Hepatocyte (in vitro differentiated cells): Measurements from ENCODE around the gene CDC14B. TPM values are rescaled to one million over a fixed set of nuclear protein-coding genes. Genes with fewer than 3 reads are reported as not detected.
"Not testable (repeated sequence)": the region's sequence is repeated elsewhere in the genome, so short reads cannot be mapped to it uniquely, and the experiment has no call there.

ENCODE experiments used
- DNase-seq: peaks from one replicate; pipeline ENCODE4 v3.0.0-alpha.2; 2016; ENCODE audit warnings: low spot score
- H2AFZ ChIP-seq: fragments of 200-600 bp; sonication (generic); 2 replicates; pipeline ENCODE4 v1.6.0; 2016; ENCODE audit warnings: antibody characterized with exemption, mild to moderate bottlenecking
- H3K27ac ChIP-seq: fragments of 200-600 bp; sonication (generic); 2 replicates; pipeline ENCODE4 v1.5.1; 2016; ENCODE audit warnings: mild to moderate bottlenecking
- H3K27me3 ChIP-seq: fragments of 200-600 bp; sonication (generic); 2 replicates; pipeline ENCODE4 v1.6.1; 2016
- H3K36me3 ChIP-seq: fragments of 200-600 bp; sonication (generic); replicated peaks from 2 replicates; pipeline ENCODE4 v1.5.1; 2016; ENCODE audit warnings: low read depth; ENCODE audit not compliant: insufficient read depth
- H3K4me1 ChIP-seq: fragments of 200-600 bp; sonication (generic); 2 replicates; pipeline ENCODE4 v1.5.1; 2016; ENCODE audit warnings: mild to moderate bottlenecking, moderate library complexity; ENCODE audit not compliant: insufficient read depth
- H3K4me2 ChIP-seq: fragments of 200-600 bp; sonication (generic); 2 replicates; pipeline ENCODE4 v1.6.0; 2016
- H3K4me3 ChIP-seq: fragments of 200-600 bp; sonication (generic); 2 replicates; pipeline ENCODE4 v1.5.1; 2016; ENCODE audit warnings: mild to moderate bottlenecking
- H3K79me2 ChIP-seq: fragments of 200-600 bp; sonication (generic); 2 replicates; pipeline ENCODE4 v1.6.0; 2017; ENCODE audit warnings: mild to moderate bottlenecking
- H3K9me2 ChIP-seq: fragments of 200-600 bp; sonication (generic); replicated peaks from 2 replicates; pipeline ENCODE4 v1.6.0; 2017; ENCODE audit warnings: mild to moderate bottlenecking; ENCODE audit not compliant: insufficient read depth
- H3K9me3 ChIP-seq: fragments of 200-600 bp; sonication (generic); 2 replicates; pipeline ENCODE4 v1.5.1; 2016; ENCODE audit warnings: low read depth, mild to moderate bottlenecking
- H4K20me1 ChIP-seq: fragments of 200-600 bp; sonication (generic); 2 replicates; pipeline ENCODE4 v1.6.0; 2016; ENCODE audit warnings: mild to moderate bottlenecking; ENCODE audit not compliant: insufficient read depth, poor library complexity, severe bottlenecking
- EZH2 ChIP-seq: fragments of 200-600 bp; sonication (generic); IDR thresholded peaks from 2 replicates; pipeline ENCODE4 v1.6.1; 2016; ENCODE audit warnings: antibody characterized with exemption, mild to moderate bottlenecking, borderline replicate concordance
- EZH2phosphoT487 ChIP-seq: fragments of 200-600 bp; sonication (generic); IDR thresholded peaks from one replicate; pipeline ENCODE4 v1.6.1; 2018; ENCODE audit warnings: antibody characterized with exemption, mild to moderate bottlenecking, low read depth, moderate library complexity; ENCODE audit not compliant: unreplicated experiment, severe bottlenecking
- WGBS: methylation state at CpG from one replicate; pipeline ENCODE4 v1.1.6; 2016; ENCODE audit warnings: low lambda C conversion rate; ENCODE audit errors: missing lambda C conversion rate; 5-methylcytosine and 5-hydroxymethylcytosine counted together
- polyA plus RNA-seq: library from polyadenylated mRNA; unstranded; fragments of >200 nt; fragmentation: Nextera tagmentation; extraction: Ambion mirVana; gene quantifications from 2 replicates; pipeline ENCODE4 v1.2.1, GENCODE V29; 2016
- total RNA-seq: library from RNA; depleted of rRNA; stranded (reverse); fragments of >200 nt; gene quantifications from 2 replicates; pipeline ENCODE4 v1.2.3, GENCODE V29; 2014
- TF ChIP-seq, protein P1 (sequence below): fragments of 200-600 bp; sonication (generic); IDR thresholded peaks from 2 replicates; pipeline ENCODE4 v1.5.1; 2016; ENCODE audit warnings: antibody characterized with exemption, mild to moderate bottlenecking; ENCODE audit not compliant: poor library complexity

Gene CDC14B
- total and polyA plus RNA-seq, 2 experiments from 2014 or later, result 15.1 to 33.4 TPM

DNA sequence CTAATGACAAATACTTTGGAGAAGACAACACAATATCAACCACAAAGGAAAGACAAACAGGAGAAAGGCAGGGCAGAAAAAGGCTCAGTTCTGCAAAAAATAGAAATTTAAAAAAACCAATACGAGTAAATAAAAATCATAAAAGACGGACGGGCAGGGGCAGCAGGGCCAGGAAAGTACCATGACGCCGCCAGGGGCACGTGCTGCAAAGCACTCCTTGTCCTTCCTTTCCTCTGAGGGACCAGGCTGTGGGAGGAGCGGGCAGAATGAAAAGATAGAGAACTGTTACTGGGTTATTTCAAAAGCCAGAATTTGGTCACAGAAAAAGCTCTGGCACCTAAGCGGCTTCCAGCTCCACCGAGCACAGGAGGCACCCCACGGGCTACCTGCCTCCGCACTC is 115.7 kb downstream of the CDC14B start:
- Histone ChIP-seq H3K27me3 (no peaks in the 10 kb centered on the region), H4K20me1 (no peaks in the 10 kb centered on the region), H3K27ac (no peak overlapping the region), H3K9me2 (no peaks in the 10 kb centered on the region), H2AFZ (no peak overlapping the region), H3K9me3 (no peaks in the 10 kb centered on the region), H3K79me2 (no peaks in the 10 kb centered on the region), H3K36me3 (no peaks in the 10 kb centered on the region), H3K4me1 (no peaks in the 10 kb centered on the region), H3K4me2 (no peak overlapping the region), H3K4me3 (no peak overlapping the region)
- WGBS, result 96% methylated on average over 11 of the region's 11 CpGs
- no peak for DNase-seq
- TF ChIP-seq EZH2 (no peak), EZH2phosphoT487 (no peak)
- TF ChIP-seq, protein P1, sequence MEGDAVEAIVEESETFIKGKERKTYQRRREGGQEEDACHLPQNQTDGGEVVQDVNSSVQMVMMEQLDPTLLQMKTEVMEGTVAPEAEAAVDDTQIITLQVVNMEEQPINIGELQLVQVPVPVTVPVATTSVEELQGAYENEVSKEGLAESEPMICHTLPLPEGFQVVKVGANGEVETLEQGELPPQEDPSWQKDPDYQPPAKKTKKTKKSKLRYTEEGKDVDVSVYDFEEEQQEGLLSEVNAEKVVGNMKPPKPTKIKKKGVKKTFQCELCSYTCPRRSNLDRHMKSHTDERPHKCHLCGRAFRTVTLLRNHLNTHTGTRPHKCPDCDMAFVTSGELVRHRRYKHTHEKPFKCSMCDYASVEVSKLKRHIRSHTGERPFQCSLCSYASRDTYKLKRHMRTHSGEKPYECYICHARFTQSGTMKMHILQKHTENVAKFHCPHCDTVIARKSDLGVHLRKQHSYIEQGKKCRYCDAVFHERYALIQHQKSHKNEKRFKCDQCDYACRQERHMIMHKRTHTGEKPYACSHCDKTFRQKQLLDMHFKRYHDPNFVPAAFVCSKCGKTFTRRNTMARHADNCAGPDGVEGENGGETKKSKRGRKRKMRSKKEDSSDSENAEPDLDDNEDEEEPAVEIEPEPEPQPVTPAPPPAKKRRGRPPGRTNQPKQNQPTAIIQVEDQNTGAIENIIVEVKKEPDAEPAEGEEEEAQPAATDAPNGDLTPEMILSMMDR, result no peak

DNA sequence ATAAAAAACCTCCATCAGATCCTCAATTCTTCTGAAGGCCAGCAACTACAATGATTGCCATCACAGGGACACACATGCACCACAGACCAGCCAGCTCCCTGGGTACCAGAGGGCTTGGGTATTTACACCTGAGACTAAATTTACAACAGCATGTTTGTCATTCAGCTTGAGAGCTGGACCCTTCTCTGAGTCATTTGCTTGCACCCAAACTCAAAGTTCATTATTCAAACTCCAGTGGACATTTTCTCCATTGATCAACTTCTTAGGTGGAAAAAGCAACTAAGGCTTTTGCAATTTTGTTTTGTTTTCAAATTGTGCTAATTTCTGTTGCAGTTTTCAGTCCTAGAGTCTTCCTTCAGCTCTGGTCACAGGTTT is 116.3 kb downstream of the CDC14B start:
- H3K36me3 ChIP-seq, H3K27ac ChIP-seq, H2AFZ ChIP-seq, DNase-seq, H3K9me3 ChIP-seq, H3K27me3 ChIP-seq, H3K4me2 ChIP-seq, H3K4me3 ChIP-seq, H3K9me2 ChIP-seq, H3K79me2 ChIP-seq, H4K20me1 ChIP-seq, H3K4me1 ChIP-seq: not testable (repeated sequence)

DNA sequence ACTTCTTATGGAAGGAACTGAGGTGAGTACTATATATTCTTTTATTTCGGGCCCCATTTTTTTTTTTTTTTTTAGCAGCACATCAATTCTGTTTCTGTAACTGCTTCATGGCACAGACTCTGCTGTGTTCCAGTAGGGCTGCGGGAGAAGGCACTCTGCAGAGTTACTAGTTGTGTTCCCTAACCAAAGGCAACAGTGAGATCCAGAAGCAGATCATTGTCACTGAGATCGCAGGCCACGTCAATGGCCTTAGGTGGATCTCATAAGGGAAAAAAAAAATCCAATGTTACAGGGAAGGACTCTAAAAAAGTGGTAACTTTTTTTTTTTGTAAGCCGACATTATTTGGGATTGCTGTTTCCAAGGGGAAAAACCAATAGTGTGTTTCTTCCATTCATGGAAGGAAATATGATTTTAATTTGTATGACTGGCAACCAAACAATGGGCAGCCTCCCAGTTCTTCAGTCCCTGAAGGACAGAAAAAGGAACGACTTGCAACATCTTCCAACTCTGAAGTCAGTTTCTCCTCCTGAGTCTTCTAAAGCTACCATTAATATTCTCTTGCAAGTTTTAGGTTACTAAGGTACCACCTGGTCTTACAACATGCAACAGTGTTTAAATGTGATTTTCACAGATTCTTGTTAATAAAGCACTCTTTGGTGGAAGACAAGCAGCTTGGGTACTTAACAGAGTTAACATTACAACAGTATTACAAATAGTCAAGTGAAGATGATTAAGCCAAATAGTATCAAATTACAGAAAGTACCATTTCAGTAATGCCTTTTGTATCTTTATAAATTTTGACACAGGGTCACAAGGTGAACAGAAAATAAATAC is 116.9 kb downstream of the CDC14B start:
- H3K9me2 ChIP-seq, result no peaks in the 10 kb centered on the region
- H3K4me1 ChIP-seq, result no peaks in the 10 kb centered on the region
- TF ChIP-seq EZH2 (no peak), EZH2phosphoT487 (no peak)
- TF ChIP-seq, protein P1, result no peak
- no peak overlapping the region for H3K4me2 ChIP-seq
- H3K27me3 ChIP-seq, result no peaks in the 10 kb centered on the region
- DNase-seq, result no peak
- no peak overlapping the region for H2AFZ ChIP-seq
- H3K27ac ChIP-seq, result no peak overlapping the region
- no peaks in the 10 kb centered on the region for H3K9me3 ChIP-seq
- H3K4me3 ChIP-seq, result no peak overlapping the region
- no peaks in the 10 kb centered on the region for H4K20me1 ChIP-seq
- no peaks in the 10 kb centered on the region for H3K79me2 ChIP-seq
- H3K36me3 ChIP-seq, result no peaks in the 10 kb centered on the region
- WGBS, result 98% methylated on average over 6 of the region's 6 CpGs

DNA sequence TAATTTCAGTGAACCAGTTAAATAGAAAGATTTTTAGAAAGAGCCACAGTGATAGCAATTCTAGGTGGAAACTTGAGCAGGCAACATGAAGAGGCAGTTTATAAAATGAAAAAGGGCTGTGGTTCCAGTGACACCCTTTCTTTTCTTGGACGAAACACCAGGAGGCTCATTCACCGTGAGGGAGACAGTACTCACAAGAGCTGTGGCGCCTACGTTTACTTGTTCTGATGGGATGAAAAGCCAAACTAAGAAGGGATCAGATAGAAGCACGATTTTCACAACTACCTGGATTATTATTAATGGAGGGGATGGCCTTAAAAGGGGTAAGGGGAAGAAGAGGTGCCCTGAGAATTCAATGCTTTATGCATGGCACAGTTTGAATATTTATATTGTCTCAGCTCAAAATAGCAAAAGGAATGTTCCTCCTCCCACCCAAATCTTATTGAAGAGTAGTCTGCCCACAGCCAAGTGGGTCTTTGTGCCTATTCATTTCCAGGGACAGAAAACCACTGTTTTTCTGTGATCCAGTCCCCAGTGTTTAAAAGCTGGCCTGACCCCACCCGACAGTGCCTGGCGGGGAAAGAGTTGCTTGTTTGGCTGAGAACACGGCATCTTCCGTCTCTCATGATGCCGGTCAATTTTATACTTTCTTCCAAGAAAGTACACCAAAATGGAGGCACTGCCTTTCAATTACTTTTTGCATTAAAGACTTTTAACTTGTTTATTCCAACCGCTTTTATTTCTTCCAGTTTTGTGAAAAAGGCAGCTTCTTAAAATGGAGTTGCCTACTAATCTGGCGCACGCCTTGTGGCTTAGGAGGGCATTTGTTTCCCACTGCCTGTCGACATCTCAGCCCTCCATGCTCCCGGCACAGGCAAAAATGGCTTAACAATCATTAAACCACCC is 117.8 kb downstream of the CDC14B start:
- 96% methylated on average over 15 of the region's 15 CpGs for WGBS
- H4K20me1 ChIP-seq, result no peaks in the 10 kb centered on the region
- no peak overlapping the region for H3K4me2 ChIP-seq
- no peak for TF ChIP-seq EZH2phosphoT487
- TF ChIP-seq, protein P1, result no peak
- no peak for TF ChIP-seq EZH2
- H3K9me3 ChIP-seq, result no peaks in the 10 kb centered on the region
- no peak overlapping the region for H3K27ac ChIP-seq
- no peaks in the 10 kb centered on the region for H3K36me3 ChIP-seq
- H3K4me3 ChIP-seq, result no peak overlapping the region
- H3K9me2 ChIP-seq, result no peaks in the 10 kb centered on the region
- no peaks in the 10 kb centered on the region for H3K27me3 ChIP-seq
- H3K4me1 ChIP-seq, result no peaks in the 10 kb centered on the region
- H3K79me2 ChIP-seq, result no peaks in the 10 kb centered on the region
- no peak overlapping the region for H2AFZ ChIP-seq
- no peak for DNase-seq
